AG20443 (cell line): ENCODE results near the gene STX3.
"Not testable (repeated sequence)": the region's sequence is repeated elsewhere in the genome, so short reads cannot be mapped to it uniquely, and the experiment has no call there.

Experiments used
- DNase-seq: peaks from one replicate; pipeline ENCODE4 v3.0.0; 2012; ENCODE audit warnings: low spot score, mixed read lengths

Gene STX3

DNA sequence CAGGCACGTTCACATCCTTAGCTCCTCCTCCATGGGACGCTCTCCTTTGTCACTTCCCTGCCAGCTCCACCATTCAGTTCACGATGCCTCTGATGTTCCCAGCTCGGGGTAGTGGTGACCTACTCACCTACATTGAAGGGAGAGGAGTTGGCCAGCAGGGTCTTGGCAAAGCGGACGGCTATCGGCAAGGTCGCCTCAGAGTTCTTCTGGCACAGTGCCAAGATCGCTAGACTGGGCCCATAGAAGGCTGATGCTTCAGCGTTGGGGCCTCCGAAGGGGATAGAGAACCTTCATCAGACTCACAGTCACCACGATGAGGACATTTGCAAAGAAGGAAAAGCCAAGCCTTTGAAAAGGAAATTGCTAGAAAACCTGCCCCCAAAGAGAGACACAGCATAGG lies 87.1 kb downstream of the STX3 start:
- DNase-seq, result no peak

DNA sequence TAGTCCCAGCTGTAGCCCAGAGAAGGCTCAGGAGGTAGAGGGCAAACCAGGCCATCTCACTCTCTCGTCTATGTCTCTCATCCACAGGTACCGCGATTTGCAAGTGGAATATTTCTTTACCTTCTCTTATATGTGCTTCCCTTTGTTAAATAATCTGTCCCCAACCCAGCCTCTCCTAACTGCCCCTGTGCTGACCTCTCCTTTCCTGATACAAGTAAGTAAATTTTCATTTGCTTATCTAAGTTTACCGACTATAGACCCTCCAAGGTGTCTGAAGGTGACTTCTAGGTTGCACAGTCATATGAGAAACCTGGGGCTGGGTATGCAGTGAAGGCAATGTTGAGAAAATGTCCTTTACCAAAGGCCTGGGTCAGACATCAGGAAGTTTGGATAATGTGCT lies 90.2 kb downstream of the STX3 start, which contains the start of gene CBLIF:
Gene CBLIF (minus strand): TSS at position 101 of the 400 bp plus-strand sequence. CDS start 46 bp downstream, at position 55.
- DNase-seq, result no peak

DNA sequence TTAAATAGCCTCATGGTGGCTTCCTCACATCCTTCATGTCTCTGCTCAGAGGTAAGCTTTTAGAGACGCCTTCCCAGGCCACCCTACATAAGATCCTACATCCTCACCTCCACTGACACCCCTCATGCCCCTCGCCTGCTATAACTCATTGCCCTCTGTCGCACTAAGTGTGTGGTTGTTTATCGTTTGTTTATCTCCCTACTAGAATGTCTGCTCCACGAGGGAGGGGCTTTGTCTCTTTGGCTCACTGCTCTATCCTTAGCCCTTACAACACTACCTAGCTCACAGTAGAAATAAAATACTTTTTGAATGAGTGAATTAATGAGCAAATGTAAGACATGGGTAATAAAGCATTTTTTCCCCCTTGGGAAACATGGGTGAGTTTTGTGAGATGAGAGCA lies 91.4 kb downstream of the STX3 start:
- no peak for DNase-seq

DNA sequence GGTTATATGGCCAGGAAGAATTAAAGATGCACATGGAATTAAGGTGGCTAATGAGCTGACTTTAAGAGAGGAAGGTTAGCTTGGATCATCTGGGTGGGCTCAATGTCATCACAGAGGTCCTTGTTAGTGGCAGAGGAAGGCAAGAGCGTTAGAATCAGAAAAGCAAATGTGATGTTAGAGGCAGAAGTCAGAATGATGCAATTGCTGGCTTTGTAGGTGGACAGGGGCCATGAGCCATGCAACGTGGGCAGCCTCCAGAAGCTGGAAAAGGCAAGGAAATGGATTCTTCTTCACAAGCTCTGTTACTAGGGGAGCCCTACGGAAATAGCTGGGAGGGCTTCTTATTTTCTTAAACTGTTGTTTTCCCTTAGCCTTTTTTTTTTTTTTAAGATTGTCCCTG lies 92.5 kb downstream of the STX3 start:
- no peak for DNase-seq

DNA sequence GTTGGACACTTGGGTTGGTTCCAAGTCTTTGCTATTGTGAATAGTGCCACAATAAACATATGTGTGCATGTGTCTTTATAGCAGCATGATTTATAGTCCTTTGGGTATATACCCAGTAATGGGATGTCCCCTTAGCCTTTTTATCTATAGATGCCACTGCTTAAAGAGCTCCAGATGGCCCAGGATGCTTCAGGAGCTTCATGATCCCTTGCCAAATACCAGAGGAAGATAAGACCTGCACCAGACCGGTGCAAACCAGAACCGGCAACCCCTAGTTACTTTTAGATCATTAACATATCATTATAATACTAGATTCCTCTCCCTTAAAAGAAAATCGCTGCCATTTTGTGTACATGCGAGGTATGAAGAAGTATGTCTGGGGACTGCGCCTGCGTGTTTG lies 93.3 kb downstream of the STX3 start:
- DNase-seq, result not testable (repeated sequence)

DNA sequence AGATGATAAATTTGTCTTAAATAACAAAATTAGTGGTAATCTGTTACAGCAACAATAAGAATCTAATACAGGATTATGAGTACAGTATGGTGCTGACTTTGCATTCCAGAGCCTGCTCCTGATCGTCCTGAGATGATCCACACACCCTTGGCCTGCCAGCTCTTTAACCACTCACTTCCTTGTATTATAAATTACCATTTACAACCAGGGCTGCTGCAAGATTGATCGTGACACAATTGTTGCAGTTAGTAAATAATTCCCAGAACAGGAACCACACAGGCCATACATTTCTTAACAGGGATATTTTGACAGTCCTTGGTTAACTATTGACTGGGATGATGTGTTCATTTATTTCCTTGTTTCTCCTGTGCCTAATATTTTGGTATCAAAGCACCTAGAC lies 94.0 kb downstream of the STX3 start:
- DNase-seq, result no peak

DNA sequence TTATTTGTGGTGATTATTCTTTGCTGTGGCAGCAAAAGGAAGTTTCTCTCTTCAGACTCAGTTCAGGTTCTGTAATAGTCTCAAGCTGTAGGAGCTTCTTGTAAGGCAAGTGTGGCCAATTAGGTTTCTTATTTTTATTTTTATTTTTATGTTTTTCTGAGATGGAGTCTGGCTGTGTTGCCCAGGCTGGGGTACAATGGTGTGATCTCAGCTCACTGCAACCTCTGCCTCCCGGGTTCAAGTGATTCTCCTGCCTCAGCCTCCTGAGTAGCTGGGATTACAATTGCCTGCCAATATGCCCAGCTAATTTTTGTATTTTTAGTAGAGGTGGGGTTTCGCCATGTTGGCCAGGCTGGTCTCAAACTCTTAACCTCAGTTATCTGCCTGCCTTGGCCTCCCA lies 94.4 kb downstream of the STX3 start:
- DNase-seq, result not testable (repeated sequence)

DNA sequence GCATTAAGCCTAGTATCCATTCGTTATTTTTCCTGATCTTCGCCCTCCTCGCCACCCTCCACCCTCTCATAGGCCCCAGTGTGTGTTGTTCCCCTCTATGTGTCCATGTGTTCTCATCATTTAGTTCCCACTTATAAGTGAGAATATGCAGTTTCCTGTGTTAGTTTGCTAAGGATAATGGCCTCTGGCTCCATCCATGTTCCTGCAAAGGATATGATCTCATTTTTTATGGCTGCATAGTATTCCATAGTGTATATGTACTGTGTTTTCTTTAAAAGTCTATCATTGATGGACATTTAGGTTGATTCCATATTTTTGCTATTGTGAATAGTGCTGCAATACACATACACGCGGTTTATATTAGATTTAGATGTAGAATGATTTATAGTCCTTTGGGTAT lies 96.2 kb downstream of the STX3 start:
- DNase-seq, result not testable (repeated sequence)

DNA sequence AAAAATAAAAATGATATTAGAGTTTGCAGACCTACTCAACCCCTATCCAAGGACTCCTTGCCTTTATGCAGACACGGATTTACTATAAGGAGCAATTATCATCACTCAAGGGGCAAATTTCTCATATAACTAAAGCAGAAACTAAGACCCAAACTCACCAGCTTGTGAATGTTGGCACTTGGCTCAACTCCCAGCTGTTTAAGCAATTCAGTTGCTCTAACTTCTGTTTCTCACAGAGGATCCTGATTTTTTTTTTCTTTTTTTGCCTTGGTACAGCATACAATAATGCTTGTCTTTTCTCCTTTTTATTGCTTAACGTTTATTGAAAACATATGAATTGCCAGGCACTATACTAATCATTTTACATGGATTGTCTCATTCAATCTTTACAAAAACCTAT lies 99.7 kb downstream of the STX3 start:
- DNase-seq, result no peak
